GM21529 (cell line): ENCODE data around the gene TMEM234.
A peak's percentile ranks its signal among the peaks of the same experiment; 100 is the strongest.

Source experiments
- ATAC-seq: cut with Tn5 transposase; IDR thresholded peaks from one replicate; pipeline ENCODE4 v1.9.1; 2021; ENCODE audit not compliant: unreplicated experiment

TMEM234 gene

GRCh38 chr1:32240140-32240951, 18.2 kb upstream of the TMEM234 start:
- peak; percentile 45 for ATAC-seq

GRCh38 chr1:32239790-32240139, 17.6 kb upstream of the TMEM234 start:
- ATAC-seq = no peak

GRCh38 chr1:32239337-32239736, 17.2 kb upstream of the TMEM234 start:
- no peak for ATAC-seq

GRCh38 chr1:32234792-32235191, 12.6 kb upstream of the TMEM234 start:
- ATAC-seq = no peak

GRCh38 chr1:32232558-32233304, 10.6 kb upstream of the TMEM234 start:
- no peak for ATAC-seq

- no peak for ATAC-seq
Observed at GRCh38 chr1:32231843-32232432, 9.8 kb upstream of the TMEM234 start.

- ATAC-seq = no peak
Observed at GRCh38 chr1:32228771-32229170, 6.6 kb upstream of the TMEM234 start.

GRCh38 chr1:32224285-32224684, 2.1 kb upstream of the TMEM234 start:
- no peak for ATAC-seq

- no peak for ATAC-seq
Observed at GRCh38 chr1:32223683-32224082, 1.5 kb upstream of the TMEM234 start.

GRCh38 chr1:32221581-32221979, 573 bp downstream of the TMEM234 start:
- peak; percentile 5 for ATAC-seq

- ATAC-seq = no peak
Observed at GRCh38 chr1:32220746-32221580, 1.2 kb downstream of the TMEM234 start.

GRCh38 chr1:32219022-32219421, 3.1 kb downstream of the TMEM234 start:
- no peak for ATAC-seq

- ATAC-seq = no peak
Observed at GRCh38 chr1:32216566-32216965, 5.6 kb downstream of the TMEM234 start.

GRCh38 chr1:32215629-32216480, 6.3 kb downstream of the TMEM234 start:
- no peak for ATAC-seq

- no peak for ATAC-seq
Observed at GRCh38 chr1:32208891-32209328, 13.2 kb downstream of the TMEM234 start, which contains the start of gene DCDC2B. DCDC2B (plus strand) TSS chr1:32209089; CDS start chr1:32209094, 5 bp downstream.

GRCh38 chr1:32208469-32208868, 13.7 kb downstream of the TMEM234 start:
- ATAC-seq = no peak

- peak; percentile 48 for ATAC-seq
Observed at GRCh38 chr1:32205401-32206370, 16.5 kb downstream of the TMEM234 start, which contains the start of gene IQCC. IQCC (plus strand) TSS chr1:32205671; CDS start chr1:32205682, 11 bp downstream.

GRCh38 chr1:32204943-32205361, 17.2 kb downstream of the TMEM234 start:
- ATAC-seq = no peak
